GM12878 (cell line): Measurements from ENCODE around the gene SNAP47. TPM values are rescaled to one million over a fixed set of nuclear protein-coding genes. Genes with fewer than 3 reads are reported as not detected.
A peak's percentile ranks its signal among the peaks of the same experiment; 100 is the strongest.

Experiments
- ATAC-seq: fragments of 200-7000 bp; cut with Tn5 transposase; 3 replicates; pipeline ENCODE4 v1.9.1; 2020; ENCODE audit warnings: mild to moderate bottlenecking, moderate library complexity
- BruUV-seq: library from RNA; stranded (reverse); fragments of 400-500 nt; replicated peaks from 2 replicates; lab custom pipeline; 2021; lab: Mats Ljungman, UMichigan
- CTCF ChIA-PET: fragments of 300-600 bp; sonication (Branson Sonifier 250); formaldehyde crosslinking; extraction: SDS; loops from one replicate; lab custom pipeline; 2021; ENCODE audit warnings: inconsistent platforms; lab: Yijun Ruan, JAX
- POLR2A ChIA-PET: fragments of 350-600 bp; formaldehyde crosslinking; extraction: SDS; loops from one replicate; lab custom pipeline; 2021; ENCODE audit warnings: inconsistent platforms; lab: Charles Lee
- RAD21 ChIA-PET: fragments of 300-600 bp; sonication (Branson Sonifier 250); formaldehyde crosslinking; loops from one replicate; lab custom pipeline; 2023; ENCODE audit warnings: antibody characterized with exemption; ENCODE audit not compliant: unreplicated experiment; lab: Charles Lee
- SMC1A ChIA-PET: fragments of 300-600 bp; sonication (Branson Sonifier 250); formaldehyde crosslinking; loops from one replicate; lab custom pipeline; 2023; ENCODE audit not compliant: unreplicated experiment, uncharacterized antibody; lab: Charles Lee
- DNase-seq: peaks from one replicate; pipeline ENCODE4 v3.0.0-alpha.2; 2011; ENCODE audit warnings: low read depth, low spot score
- FAIRE-seq: peaks from 3 replicates; lab custom pipeline; 2011; peaks lifted over from hg19 to GRCh38; lab: Jason Lieb, UNC
- H2AFZ ChIP-seq: 2 replicates; pipeline ENCODE4 v1.6.0; 2011; ENCODE audit warnings: low read depth, low read length, control low read depth; ENCODE audit not compliant: control insufficient read depth
- H3K27ac ChIP-seq: 2 replicates; pipeline ENCODE4 v1.5.1; 2011; ENCODE audit warnings: control low read depth; ENCODE audit not compliant: control insufficient read depth, insufficient read depth
- H3K27me3 ChIP-seq, 2 experiments: replicated peaks in 1 of 2; 2 replicates each; pipeline versions ENCODE4 v1.6.0 to v1.6.1; 2011; ENCODE audit warnings: low read length in 1 of 2; ENCODE audit not compliant: control insufficient read depth in 2 of 2, insufficient read depth in 2 of 2
- H3K36me3 ChIP-seq, 2 experiments: 2 replicates each; pipeline ENCODE4 v1.5.1; 2011; ENCODE audit warnings: low read length in 1 of 2; ENCODE audit not compliant: control insufficient read depth in 2 of 2, insufficient read depth in 2 of 2
- H3K4me1 ChIP-seq: 2 replicates; pipeline ENCODE4 v1.6.1; 2011; ENCODE audit warnings: mild to moderate bottlenecking, low read length, moderate library complexity, mixed read lengths; ENCODE audit not compliant: control insufficient read depth, insufficient read depth
- H3K4me2 ChIP-seq: 2 replicates; pipeline ENCODE4 v1.6.0; 2011; ENCODE audit warnings: control low read depth; ENCODE audit not compliant: control insufficient read depth, insufficient read depth
- H3K4me3 ChIP-seq: fragments of 200-600 bp; sonication (generic); 2 replicates; pipeline ENCODE4 v1.5.1; 2016
- H3K79me2 ChIP-seq: 2 replicates; pipeline ENCODE4 v1.6.0; 2011; ENCODE audit warnings: low read length; ENCODE audit not compliant: control insufficient read depth, insufficient read depth
- H3K9ac ChIP-seq: 2 replicates; pipeline ENCODE4 v1.8.0; 2011; ENCODE audit warnings: low read length, control low read depth, mixed read lengths; ENCODE audit not compliant: control insufficient read depth, insufficient read depth
- H3K9me3 ChIP-seq: replicated peaks from 3 replicates; pipeline ENCODE4 v1.5.1; 2011; ENCODE audit warnings: mild to moderate bottlenecking, low read length; ENCODE audit not compliant: control insufficient read depth, insufficient read depth
- H4K20me1 ChIP-seq: 2 replicates; pipeline ENCODE4 v1.6.0; 2011; ENCODE audit not compliant: control insufficient read depth, insufficient read depth
- BCL3 ChIP-seq: IDR thresholded peaks from 2 replicates; pipeline ENCODE4 v1.6.1; 2011; ENCODE audit warnings: borderline replicate concordance, low read depth, mild to moderate bottlenecking, moderate library complexity, low read length; ENCODE audit not compliant: insufficient read depth, poor library complexity, severe bottlenecking
- EGR1 ChIP-seq, 2 experiments: IDR thresholded peaks; 1 replicate in 1 of 2; 2 replicates in 1 of 2; pipeline ENCODE4 v1.6.1; 2011 to 2012; ENCODE audit warnings: low read depth in 2 of 2, low read length in 2 of 2, borderline replicate concordance in 1 of 2, mild to moderate bottlenecking in 1 of 2, moderate library complexity in 1 of 2
- RFX5 ChIP-seq: IDR thresholded peaks from 2 replicates; pipeline ENCODE4 v1.6.1; 2011; ENCODE audit warnings: low read depth, low read length, improper control_type of control experiment
- SIX5 ChIP-seq: IDR thresholded peaks from 2 replicates; pipeline ENCODE4 v1.6.1; 2011; ENCODE audit warnings: mild to moderate bottlenecking, low read depth, low read length, moderate library complexity; ENCODE audit not compliant: severe bottlenecking
- WGBS: methylation state at CpG from one replicate; pipeline ENCODE4 v1.1.6; 2016; ENCODE audit warnings: low lambda C conversion rate; ENCODE audit not compliant: insufficient replicate concordance, insufficient coverage; ENCODE audit errors: missing lambda C conversion rate; 5-methylcytosine and 5-hydroxymethylcytosine counted together
- in situ Hi-C: fragments of 300-500 bp; cut with MboI; formaldehyde crosslinking; loops from 9 replicates; pipeline ENCODE4 v1.14.3; 2018; ENCODE audit warnings: mixed read lengths
- intact Hi-C: fragments of 100-400 bp; cut with micrococcal nuclease; formaldehyde crosslinking; loops from one replicate; pipeline ENCODE4 v1.14.2; 2022; ENCODE audit not compliant: unreplicated experiment
- polyA plus RNA-seq, 11 experiments: library from polyadenylated mRNA; depleted of rRNA in 4 of 11; unstranded in 6 of 11; stranded (reverse) in 5 of 11; fragments of >200 nt; fragmentation: Nextera tagmentation in 4 of 11; fragmentation: Illumina TruSeq in 1 of 11; extraction: Ambion mirVana in 4 of 11; extraction: Trizol in 1 of 11; gene quantifications; 1 replicate in 1 of 11; 2 replicates in 10 of 11; pipeline versions ENCODE4 v1.2.1 to v1.2.3, GENCODE V29; 2011 to 2016; ENCODE audit warnings: inconsistent platforms in 2 of 11, missing spikeins in 2 of 11, low read depth in 1 of 11
- total RNA-seq, 4 experiments: library from RNA; depleted of rRNA in 3 of 4; stranded (reverse); fragments of >200 nt in 3 of 4; fragmentation: Illumina TruSeq in 1 of 4; extraction: Trizol in 1 of 4; gene quantifications; 2 replicates each; pipeline versions ENCODE4 v1.2.1 to v1.2.3, GENCODE V29; 2013 to 2021

SNAP47 gene
- total and polyA plus RNA-seq, 10 of the 15 experiments (the other 5 are each of a cell fraction or from before 2014, with no cell fraction given), result 1.3 to 39.6 (median 25.2) TPM

GRCh38 chr1:227735539-227736285, 477 bp downstream of the SNAP47 start:
- TF ChIP-seq RFX5 (peak; percentile 4; the same call in 1 of the 2 replicates), BCL3 (peak; percentile 5), EGR1 (IDR thresholded peaks at IDR 0.05; ENCODE audit: borderline replicate concordance in 1 of 2, low read depth in 2 of 2, low read length in 2 of 2) (peak in 1 of 2 experiments; percentile 82; a peak in 2 of 3 replicates), SIX5 (no peak)
- H3K4me2 ChIP-seq, result peak overlapping the region; percentile 86
- H3K9me3 ChIP-seq, result no peaks in the 10 kb centered on the region
- no peaks in the 10 kb centered on the region for H3K27me3 ChIP-seq
- intact Hi-C loops (loop anchor here (10.0 kb wide), 1 partner anchor 49 kb away; no protein-coding TSS in a partner anchor), in situ Hi-C loops (no loop called here)
- no peaks in the 10 kb centered on the region for H4K20me1 ChIP-seq
- peak overlapping the region; percentile 78 for H3K9ac ChIP-seq
- ChIA-PET CTCF (no interaction called here), RAD21 (no interaction called here), SMC1A (interaction anchor here (0.6 kb wide), 1 partner anchor 345 kb away, joined by 3 read pairs; no protein-coding TSS in a partner anchor), POLR2A (interaction anchor here (0.6 to 0.9 kb wide), 3 partner anchors 10 to 1058 kb away, joined by 3 to 4 read pairs (median 3); no protein-coding TSS in a partner anchor)
- H3K4me3 ChIP-seq, result peak overlapping the region; percentile 78
- H2AFZ ChIP-seq, result peak overlapping the region; percentile 84
- ATAC-seq, result no peak
- peak overlapping the region; percentile 32; the same call in 1 of the 2 replicates for H3K27ac ChIP-seq
- FAIRE-seq, result no peak
- no TSS peak for BruUV-seq
- H3K79me2 ChIP-seq, result peaks cover 33% of the 10 kb centered on the region
- DNase-seq, result no peak
- H3K4me1 ChIP-seq, result peaks cover 3% of the 10 kb centered on the region; the same call in 1 of the 2 replicates
- 2% methylated on average over 22 of the region's 31 CpGs for WGBS
- H3K36me3 ChIP-seq, result peaks cover 0 to 6% of the 10 kb centered on the region in 2 experiments; a peak in 3 of 4 replicates
